Ovary (tissue), 9 donors: Measurements from ENCODE around the gene PLA2G1B. TPM values are rescaled to one million over a fixed set of nuclear protein-coding genes. Genes with fewer than 3 reads are reported as not detected.

Experiments
- DNase-seq, 5 donors: peaks; one replicate each; pipeline ENCODE4 v3.0.0-alpha.2; 2019 to 2020
- H3K27ac ChIP-seq, 2 donors: fragments of 200-600 bp; one replicate each; pipeline versions ENCODE4 v1.5.1 to v1.8.0; 2019 to 2022
- H3K27me3 ChIP-seq: fragments of 200-600 bp; one replicate; pipeline ENCODE4 v1.8.0; 2022
- H3K36me3 ChIP-seq: fragments of 200-600 bp; sonication (generic); one replicate; pipeline ENCODE4 v1.5.1; 2019
- H3K4me1 ChIP-seq: one replicate; pipeline ENCODE4 v1.8.1; 2013; ENCODE audit warnings: mild to moderate bottlenecking, moderate library complexity; ENCODE audit not compliant: insufficient read depth
- H3K4me3 ChIP-seq: fragments of 200-600 bp; sonication (generic); one replicate; pipeline ENCODE4 v1.5.1; 2017
- H3K9me3 ChIP-seq, 2 donors: fragments of 200-600 bp in 1 of 2; sonication (generic) in 1 of 2; one replicate each; pipeline versions ENCODE4 v1.5.1 to v1.8.1; 2013 to 2019; ENCODE audit warnings: mild to moderate bottlenecking in 1 of 2, moderate library complexity in 1 of 2
- EP300 ChIP-seq: sonication (generic); formaldehyde crosslinking; IDR thresholded peaks from one replicate; pipeline ENCODE4 v1.6.1; 2017; ENCODE audit warnings: antibody characterized with exemption
- POLR2A ChIP-seq: fragments of 450-650 bp; IDR thresholded peaks from one replicate; pipeline ENCODE4 v1.6.1; 2017; ENCODE audit warnings: antibody characterized with exemption, mild to moderate bottlenecking, moderate library complexity
- WGBS, 3 donors: extraction: QIAGEN DNeasy Blood & Tissue Kit in 1 of 3; methylation state at CpG; one replicate each; pipeline versions ENCODE4 v1.1.5 to v1.1.7; 2013 to 2017; 5-methylcytosine and 5-hydroxymethylcytosine counted together
- intact Hi-C, 4 donors: fragments of 100-400 bp; cut with DNase I; formaldehyde crosslinking; loops; one replicate each; pipeline versions ENCODE4 v1.11.0 to v1.15.1; 2022 to 2023
- polyA plus RNA-seq, 2 donors: library from polyadenylated mRNA; stranded (reverse); fragments of 200-250 nt in 1 of 2; fragments of 350-450 nt in 1 of 2; fragmentation: Illumina TruSeq in 1 of 2; extraction: RNeasy Lipid Tissue Mini Kit (QIAGEN cat#74804) in 1 of 2; gene quantifications; one replicate each; pipeline ENCODE4 v1.2.3, GENCODE V29; 2013 to 2014
- total RNA-seq, 7 donors: library from RNA; depleted of rRNA in 2 of 7; stranded (reverse); fragments of >200 nt in 2 of 7; fragmentation: NEBNext Ultra II Directional in 3 of 7; extraction: Animal tissue kit (Norgen Biotek cat#: 25700) in 3 of 7; gene quantifications; one replicate each; pipeline versions ENCODE4 v1.1.0 to v1.2.4, GENCODE V29; 2016 to 2023
- TF ChIP-seq, protein P1 (sequence below), 3 donors: fragments of 450-650 bp in 2 of 3; fragments of 200-600 bp in 1 of 3; IDR thresholded peaks; one replicate each; pipeline versions ENCODE4 v1.5.1 to v1.8.0; 2016 to 2022; ENCODE audit warnings: antibody characterized with exemption in 3 of 3, mild to moderate bottlenecking in 1 of 3
- donor health status: DM: no; HTN: no; CAD: no; lungs with moderate emphysema.
- donor health status: DM: no; HTN: no; CAD: no.
- donor health status: Bipolar disorder and iron deficiency.
- donor health status: DM: yes; HTN: yes; CAD: no.
- donor health status: DM: no; HTN: no; CAD: no.
- donor health status: DM: yes; HTN: yes; CAD: no.

Gene PLA2G1B
- total and polyA plus RNA-seq, 9 donors, result 0.67 to 17.0 (median 7.1) TPM

DNA sequence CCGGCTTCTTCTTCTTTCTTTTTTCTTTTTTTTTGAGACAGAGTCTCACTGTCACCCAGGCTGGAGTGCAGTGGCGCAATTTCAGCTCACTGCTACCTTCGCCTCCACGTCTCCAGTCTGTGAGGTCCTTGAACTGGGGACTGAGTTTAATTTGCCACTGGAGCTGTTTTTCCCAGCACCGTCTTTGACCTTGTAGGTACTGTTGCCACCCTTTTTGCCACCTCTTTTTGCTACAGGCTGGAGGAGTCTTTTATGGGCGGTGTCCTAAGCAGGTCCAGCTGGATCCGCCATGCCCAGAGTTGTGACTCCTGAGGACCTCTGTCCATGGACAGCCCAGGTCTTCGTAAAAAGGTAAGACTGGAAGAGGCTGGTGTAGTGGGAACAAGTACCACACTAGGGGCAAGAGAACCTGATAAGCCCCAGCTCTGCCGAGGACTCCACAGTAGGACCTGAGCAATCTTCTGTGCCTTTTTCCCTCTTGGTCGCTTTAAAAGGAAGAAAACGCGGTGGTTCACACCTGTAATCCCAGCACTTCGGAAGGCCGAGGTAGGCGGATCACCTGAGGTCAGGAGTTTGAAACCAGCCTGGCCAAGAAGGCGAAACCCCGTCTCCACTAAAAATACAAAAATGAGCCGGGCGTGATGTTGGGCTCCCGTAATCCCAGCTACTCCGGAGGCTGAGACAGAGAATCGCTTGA, 36.8 kb downstream of the PLA2G1B start:
- Histone ChIP-seq H3K9me3 (no peaks in the 10 kb centered on the region), H3K4me3 (peak overlapping the region; percentile 14), H3K36me3 (no peaks in the 10 kb centered on the region), H3K27me3 (no peaks in the 10 kb centered on the region), H3K27ac (peak overlapping the region; percentile 66 to 96), H3K4me1 (peaks cover 3% of the 10 kb centered on the region)
- intact Hi-C loops, result no loop called here
- WGBS, 3 donors, result 20 to 26% (median 24%) methylated on average over 22 of the region's 22 CpGs
- peak in 3 of 5 donors; percentile 41 to 48 (median 43) for DNase-seq
- no peak for TF ChIP-seq POLR2A
- TF ChIP-seq EP300, result no peak
- TF ChIP-seq, protein P1, sequence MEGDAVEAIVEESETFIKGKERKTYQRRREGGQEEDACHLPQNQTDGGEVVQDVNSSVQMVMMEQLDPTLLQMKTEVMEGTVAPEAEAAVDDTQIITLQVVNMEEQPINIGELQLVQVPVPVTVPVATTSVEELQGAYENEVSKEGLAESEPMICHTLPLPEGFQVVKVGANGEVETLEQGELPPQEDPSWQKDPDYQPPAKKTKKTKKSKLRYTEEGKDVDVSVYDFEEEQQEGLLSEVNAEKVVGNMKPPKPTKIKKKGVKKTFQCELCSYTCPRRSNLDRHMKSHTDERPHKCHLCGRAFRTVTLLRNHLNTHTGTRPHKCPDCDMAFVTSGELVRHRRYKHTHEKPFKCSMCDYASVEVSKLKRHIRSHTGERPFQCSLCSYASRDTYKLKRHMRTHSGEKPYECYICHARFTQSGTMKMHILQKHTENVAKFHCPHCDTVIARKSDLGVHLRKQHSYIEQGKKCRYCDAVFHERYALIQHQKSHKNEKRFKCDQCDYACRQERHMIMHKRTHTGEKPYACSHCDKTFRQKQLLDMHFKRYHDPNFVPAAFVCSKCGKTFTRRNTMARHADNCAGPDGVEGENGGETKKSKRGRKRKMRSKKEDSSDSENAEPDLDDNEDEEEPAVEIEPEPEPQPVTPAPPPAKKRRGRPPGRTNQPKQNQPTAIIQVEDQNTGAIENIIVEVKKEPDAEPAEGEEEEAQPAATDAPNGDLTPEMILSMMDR (IDR thresholded peaks at IDR 0.05), result no peak

- H3K4me1 ChIP-seq, result peaks cover 4% of the 10 kb centered on the region
- no peak overlapping the region for H3K4me3 ChIP-seq
- WGBS, 3 donors, result 67 to 69% (median 69%) methylated on average over 12 of the region's 12 CpGs
- TF ChIP-seq, protein P1 (IDR thresholded peaks at IDR 0.05), result no peak
- TF ChIP-seq POLR2A (no peak), EP300 (no peak)
- intact Hi-C loops, result no loop called here
- no peak overlapping the region for H3K27ac ChIP-seq
- no peaks in the 10 kb centered on the region for H3K9me3 ChIP-seq
- no peaks in the 10 kb centered on the region for H3K36me3 ChIP-seq
- no peaks in the 10 kb centered on the region for H3K27me3 ChIP-seq
- no peak for DNase-seq
Observed at GRCh38 chr12:120287491-120287890, 40.1 kb downstream of the PLA2G1B start.

DNA sequence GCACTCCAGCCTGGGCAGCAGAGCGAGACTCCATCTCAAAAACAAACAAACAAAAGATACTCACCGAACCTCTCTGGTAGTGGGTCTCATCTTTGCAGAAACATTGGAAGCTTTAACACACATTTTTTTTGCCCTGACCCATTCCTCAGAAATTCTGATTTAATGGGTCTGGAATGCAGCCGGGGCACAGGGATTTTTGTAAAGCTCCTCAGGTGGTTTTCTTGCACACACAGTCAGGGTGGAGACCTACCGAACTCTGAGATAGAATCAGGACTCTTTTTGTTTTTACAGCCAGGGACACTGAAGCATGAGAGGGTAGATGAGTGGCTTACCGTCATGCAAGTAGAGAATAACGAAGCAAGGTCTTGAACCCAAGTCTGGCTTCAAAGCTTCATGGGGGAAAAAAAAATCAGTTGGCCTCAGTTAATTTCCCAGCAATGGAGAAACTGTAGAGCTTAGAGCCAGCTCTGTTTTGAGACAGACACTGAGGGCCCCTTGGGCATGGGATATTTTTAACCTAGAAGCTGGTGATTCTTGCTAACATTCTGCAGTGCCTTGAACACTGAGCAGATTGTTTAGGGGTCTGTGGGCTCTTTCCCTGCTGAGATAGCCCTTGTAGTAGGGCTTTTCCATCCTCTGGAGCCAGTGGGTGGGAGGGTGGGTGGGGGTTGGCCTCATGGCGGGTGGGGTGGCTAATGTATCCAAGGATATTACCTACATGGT, 40.6 kb downstream of the PLA2G1B start:
- intact Hi-C loops, result no loop called here
- Histone ChIP-seq H3K36me3 (no peaks in the 10 kb centered on the region), H3K4me1 (peaks cover 4% of the 10 kb centered on the region), H3K27ac (no peak overlapping the region), H3K27me3 (no peaks in the 10 kb centered on the region), H3K4me3 (no peak overlapping the region), H3K9me3 (no peaks in the 10 kb centered on the region)
- TF ChIP-seq, protein P1 (IDR thresholded peaks at IDR 0.05), result no peak
- TF ChIP-seq POLR2A (no peak), EP300 (no peak)
- no peak for DNase-seq
- 37 to 55% (median 48%) methylated on average over 7 of the region's 7 CpGs for WGBS, 3 donors

- intact Hi-C loops, result no loop called here
- Histone ChIP-seq H3K4me3 (no peak overlapping the region), H3K36me3 (no peaks in the 10 kb centered on the region), H3K27me3 (no peaks in the 10 kb centered on the region), H3K27ac (no peak overlapping the region), H3K9me3 (no peaks in the 10 kb centered on the region), H3K4me1 (peaks cover 1% of the 10 kb centered on the region)
- DNase-seq, result no peak
- TF ChIP-seq EP300 (no peak), POLR2A (no peak)
- TF ChIP-seq, protein P1 (IDR thresholded peaks at IDR 0.05), result no peak
- WGBS, 3 donors, result 57 to 73% (median 59%) methylated on average over 3 of the region's 3 CpGs
Observed at GRCh38 chr12:120284381-120284780, 43.2 kb downstream of the PLA2G1B start.
